ENCODE data around the gene EIF5. TPM values are rescaled to one million over a fixed set of nuclear protein-coding genes. Genes with fewer than 3 reads are reported as not detected.

The EIF5 gene
- total RNA-seq, 1 donor: 197 TPM

Small RNAs within 50 kb of the gene (small RNA-seq; reads per million reads assigned to genes)
- 1,182 reads per million, percentile 99 among the genes with 10 or more reads in this experiment for gene SNORA28

Other genes with a start within 250 kb of the EIF5 start
- 0.29 TPM in 1 of 2 replicates, not detected in the other for gene EXOC3L4, start 239.5 kb upstream of the EIF5 start, total RNA-seq
- 41.3 and 60.1 TPM in 2 replicates for gene TNFAIP2, start 210.8 kb upstream of the EIF5 start, total RNA-seq
- gene MARK3, start 51.2 kb downstream of the EIF5 start, total RNA-seq: 101 and 108 TPM in 2 replicates
- 5.1 and 8.3 TPM in 2 replicates for gene CKB, start 188.6 kb downstream of the EIF5 start, total RNA-seq
- gene TRMT61A, start 195.0 kb downstream of the EIF5 start, total RNA-seq: 9.0 and 10.6 TPM in 2 replicates
- 28.6 and 30.8 TPM in 2 replicates for gene BAG5, start 228.4 kb downstream of the EIF5 start, total RNA-seq
- 23.0 and 24.6 TPM in 2 replicates for gene COA8, start 228.7 kb downstream of the EIF5 start, total RNA-seq

Data from osteoblast (primary cell).